IPS-20b (cell line): ENCODE data around the gene TNFAIP2.
"Not testable (repeated sequence)": the region's sequence is repeated elsewhere in the genome, so short reads cannot be mapped to it uniquely, and the experiment has no call there.

ENCODE experiments used
- H3K27ac ChIP-seq: one replicate; pipeline ENCODE4 v1.5.1; 2013; ENCODE audit warnings: low read length
- H3K27me3 ChIP-seq: 2 replicates; pipeline ENCODE4 v1.6.1; 2013; ENCODE audit warnings: mild to moderate bottlenecking, low read length, inconsistent platforms; ENCODE audit not compliant: insufficient read depth
- H3K36me3 ChIP-seq: 2 replicates; pipeline ENCODE4 v1.6.1; 2013; ENCODE audit warnings: low read depth, mild to moderate bottlenecking, inconsistent platforms, low read length, moderate library complexity; ENCODE audit not compliant: insufficient read depth
- H3K4me1 ChIP-seq: 2 replicates; pipeline ENCODE4 v1.6.1; 2013; ENCODE audit warnings: mild to moderate bottlenecking, control low read depth, inconsistent platforms, low read length, moderate library complexity; ENCODE audit not compliant: insufficient read depth
- H3K4me3 ChIP-seq: 2 replicates; pipeline ENCODE4 v1.5.1; 2013; ENCODE audit warnings: mild to moderate bottlenecking, low read length, inconsistent platforms
- H3K9ac ChIP-seq: 2 replicates; pipeline ENCODE4 v1.6.1; 2013; ENCODE audit warnings: low read depth, mild to moderate bottlenecking, inconsistent platforms, low read length, moderate library complexity
- H3K9me3 ChIP-seq: 2 replicates; pipeline ENCODE4 v1.6.1; 2013; ENCODE audit warnings: mild to moderate bottlenecking, low read depth, low read length, inconsistent platforms; ENCODE audit not compliant: insufficient read depth

TNFAIP2 gene

GRCh38 chr14:103160321-103161053 lies 37.2 kb downstream of the TNFAIP2 start:
- no peaks in the 10 kb centered on the region for H3K27me3 ChIP-seq
- no peaks in the 10 kb centered on the region for H3K36me3 ChIP-seq
- no peaks in the 10 kb centered on the region; the same call in 1 of the 2 replicates for H3K9me3 ChIP-seq
- H3K27ac ChIP-seq = no peak overlapping the region
- H3K9ac ChIP-seq = no peak overlapping the region
- H3K4me3 ChIP-seq = no peak overlapping the region
- H3K4me1 ChIP-seq = no peaks in the 10 kb centered on the region

GRCh38 chr14:103161054-103161397 lies 37.8 kb downstream of the TNFAIP2 start:
- H3K4me3 ChIP-seq = no peak overlapping the region
- H3K36me3 ChIP-seq = no peaks in the 10 kb centered on the region
- H3K27ac ChIP-seq = no peak overlapping the region
- no peaks in the 10 kb centered on the region for H3K27me3 ChIP-seq
- no peak overlapping the region for H3K9ac ChIP-seq
- no peaks in the 10 kb centered on the region; the same call in 1 of the 2 replicates for H3K9me3 ChIP-seq
- H3K4me1 ChIP-seq = no peaks in the 10 kb centered on the region

GRCh38 chr14:103163199-103163598 lies 39.9 kb downstream of the TNFAIP2 start:
- no peak overlapping the region for H3K4me3 ChIP-seq
- no peaks in the 10 kb centered on the region for H3K36me3 ChIP-seq
- no peak overlapping the region for H3K9ac ChIP-seq
- no peaks in the 10 kb centered on the region for H3K4me1 ChIP-seq
- peaks cover 3% of the 10 kb centered on the region; the same call in 1 of the 2 replicates for H3K9me3 ChIP-seq
- no peak overlapping the region for H3K27ac ChIP-seq
- no peaks in the 10 kb centered on the region for H3K27me3 ChIP-seq

- no peak overlapping the region for H3K27ac ChIP-seq
- H3K9ac ChIP-seq = no peak overlapping the region
- no peaks in the 10 kb centered on the region for H3K4me1 ChIP-seq
- H3K9me3 ChIP-seq = peaks cover 11% of the 10 kb centered on the region
- H3K4me3 ChIP-seq = no peak overlapping the region
- no peaks in the 10 kb centered on the region for H3K27me3 ChIP-seq
- no peaks in the 10 kb centered on the region for H3K36me3 ChIP-seq
Observed at GRCh38 chr14:103164006-103164405, 40.7 kb downstream of the TNFAIP2 start.

- Histone ChIP-seq H3K4me1 (no peaks in the 10 kb centered on the region), H3K9ac (no peak overlapping the region), H3K27me3 (no peaks in the 10 kb centered on the region), H3K27ac (no peak overlapping the region), H3K9me3 (peaks cover 19% of the 10 kb centered on the region), H3K4me3 (no peak overlapping the region), H3K36me3 (no peaks in the 10 kb centered on the region)
Observed at GRCh38 chr14:103164779-103165178, 41.5 kb downstream of the TNFAIP2 start.

- H3K36me3 ChIP-seq = no peaks in the 10 kb centered on the region
- no peak overlapping the region for H3K9ac ChIP-seq
- no peak overlapping the region for H3K4me3 ChIP-seq
- no peak overlapping the region for H3K27ac ChIP-seq
- H3K9me3 ChIP-seq = peaks cover 24% of the 10 kb centered on the region
- no peaks in the 10 kb centered on the region for H3K4me1 ChIP-seq
- no peaks in the 10 kb centered on the region for H3K27me3 ChIP-seq
Observed at GRCh38 chr14:103165323-103165722, 42.1 kb downstream of the TNFAIP2 start.

GRCh38 chr14:103169954-103170353 lies 46.7 kb downstream of the TNFAIP2 start:
- H3K27me3 ChIP-seq = no peaks in the 10 kb centered on the region
- H3K36me3 ChIP-seq = no peaks in the 10 kb centered on the region
- H3K27ac ChIP-seq = no peak overlapping the region
- H3K4me1 ChIP-seq = no peaks in the 10 kb centered on the region
- H3K9ac ChIP-seq = no peak overlapping the region
- H3K4me3 ChIP-seq = no peak overlapping the region; the same call in none of the 2 replicates
- H3K9me3 ChIP-seq = peaks cover 46% of the 10 kb centered on the region

- not testable (repeated sequence) for H3K9ac ChIP-seq, H3K27ac ChIP-seq, H3K36me3 ChIP-seq, H3K4me3 ChIP-seq, H3K27me3 ChIP-seq, H3K4me1 ChIP-seq
- peaks cover 46% of the 10 kb centered on the region for H3K9me3 ChIP-seq
Observed at GRCh38 chr14:103171206-103171605, 47.9 kb downstream of the TNFAIP2 start.

GRCh38 chr14:103172921-103173320 lies 49.7 kb downstream of the TNFAIP2 start:
- Histone ChIP-seq H3K36me3 (no peaks in the 10 kb centered on the region), H3K4me1 (no peaks in the 10 kb centered on the region), H3K9me3 (peaks cover 46% of the 10 kb centered on the region), H3K27ac (no peak overlapping the region), H3K27me3 (no peaks in the 10 kb centered on the region), H3K9ac (no peak overlapping the region), H3K4me3 (no peak overlapping the region)

- H3K36me3 ChIP-seq, H3K4me1 ChIP-seq, H3K9ac ChIP-seq, H3K4me3 ChIP-seq, H3K27me3 ChIP-seq, H3K27ac ChIP-seq: not testable (repeated sequence)
- peaks cover 36% of the 10 kb centered on the region for H3K9me3 ChIP-seq
Observed at GRCh38 chr14:103173887-103174286, 50.6 kb downstream of the TNFAIP2 start.

- not testable (repeated sequence) for H3K27ac ChIP-seq, H3K4me1 ChIP-seq, H3K36me3 ChIP-seq, H3K27me3 ChIP-seq, H3K4me3 ChIP-seq, H3K9ac ChIP-seq
- H3K9me3 ChIP-seq = peaks cover 14% of the 10 kb centered on the region; the same call in 1 of the 2 replicates
Observed at GRCh38 chr14:103176176-103176575, 52.9 kb downstream of the TNFAIP2 start.

GRCh38 chr14:103177376-103177775 lies 54.1 kb downstream of the TNFAIP2 start:
- H3K4me1 ChIP-seq = no peaks in the 10 kb centered on the region
- H3K9ac ChIP-seq = no peak overlapping the region
- no peak overlapping the region for H3K27ac ChIP-seq
- no peaks in the 10 kb centered on the region for H3K27me3 ChIP-seq
- peaks cover 12% of the 10 kb centered on the region; the same call in 1 of the 2 replicates for H3K9me3 ChIP-seq
- H3K36me3 ChIP-seq = no peaks in the 10 kb centered on the region
- H3K4me3 ChIP-seq = no peak overlapping the region
